Right lobe of liver (tissue), 6 donors: ENCODE data around the gene TRIM56. TPM values are rescaled to one million over a fixed set of nuclear protein-coding genes. Genes with fewer than 3 reads are reported as not detected.
A peak's percentile ranks its signal among the peaks of the same experiment; 100 is the strongest.
"Not testable (repeated sequence)": the region's sequence is repeated elsewhere in the genome, so short reads cannot be mapped to it uniquely, and the experiment has no call there.

Experiments
- ATAC-seq, 4 donors: fragments of 200-7000 bp; cut with Tn5 transposase; one replicate each; pipeline ENCODE4 v1.9.1; 2020; ENCODE audit warnings: mild to moderate bottlenecking in 4 of 4, moderate library complexity in 4 of 4
- DNase-seq, 3 donors: peaks; one replicate each; pipeline ENCODE4 v3.0.0-alpha.2; 2020
- H3K27ac ChIP-seq, 3 donors: fragments of 200-600 bp; one replicate each; pipeline ENCODE4 v1.8.0; 2022
- H3K27me3 ChIP-seq, 2 donors: fragments of 200-600 bp; one replicate each; pipeline ENCODE4 v1.8.0; 2022
- H3K36me3 ChIP-seq, 4 donors: fragments of 200-600 bp; sonication (generic) in 1 of 4; one replicate each; pipeline versions ENCODE4 v1.5.1 to v1.8.0; 2017 to 2022; ENCODE audit warnings: control low read depth in 1 of 4
- H3K4me1 ChIP-seq, 4 donors: fragments of 200-600 bp; sonication (generic) in 1 of 4; one replicate each; pipeline versions ENCODE4 v1.5.1 to v1.8.0; 2017 to 2022; ENCODE audit warnings: control low read depth in 1 of 4
- H3K4me3 ChIP-seq, 3 donors: fragments of 200-600 bp; one replicate each; pipeline ENCODE4 v1.8.0; 2022
- H3K9me3 ChIP-seq, 4 donors: fragments of 200-600 bp; sonication (generic) in 1 of 4; one replicate each; pipeline versions ENCODE4 v1.5.1 to v1.8.0; 2017 to 2022; ENCODE audit warnings: control low read depth in 1 of 4
- POLR2A ChIP-seq: fragments of 450-650 bp; IDR thresholded peaks from one replicate; pipeline ENCODE4 v1.6.1; 2017; ENCODE audit warnings: antibody characterized with exemption, mild to moderate bottlenecking
- WGBS: methylation state at CpG from one replicate; pipeline ENCODE4 v1.1.6; 2018; ENCODE audit warnings: low coverage, low lambda C conversion rate; ENCODE audit not compliant: insufficient coverage; ENCODE audit errors: missing lambda C conversion rate; 5-methylcytosine and 5-hydroxymethylcytosine counted together
- intact Hi-C, 2 donors: fragments of 100-400 bp; cut with DNase I; formaldehyde crosslinking; loops; one replicate each; pipeline versions ENCODE4 v1.11.2 to v1.14.1; 2022
- total RNA-seq, 6 experiments: library from RNA; depleted of rRNA in 2 of 6; stranded (reverse); fragments of >200 nt in 2 of 6; fragmentation: NEBNext Ultra II Directional in 3 of 6; extraction: Animal tissue kit (Norgen Biotek cat#: 25700) in 3 of 6; gene quantifications; one replicate each; pipeline versions ENCODE4 v1.1.0 to v1.2.4, GENCODE V29; 2016 to 2023
- TF ChIP-seq, protein P1 (sequence below), 4 donors: fragments of 200-600 bp in 3 of 4; fragments of 450-650 bp in 1 of 4; IDR thresholded peaks; one replicate each; pipeline versions ENCODE4 v1.5.1 to v1.8.0; 2016 to 2022; ENCODE audit warnings: antibody characterized with exemption in 4 of 4, mild to moderate bottlenecking in 2 of 4
- donor health status: DM: no; HTN: yes; CAD: no.
- donor health status: DM: no; HTN: no; CAD: no.
- donor health status: DM: no; HTN: no; CAD: no.
- donor health status: DM: no; HTN: yes; CAD: no.
- donor health status: DM: no; HTN: yes; CAD: no.

The TRIM56 gene
- total RNA-seq, 6 experiments from 2014 or later: 9.2 to 19.7 (median 17.6) TPM

DNA sequence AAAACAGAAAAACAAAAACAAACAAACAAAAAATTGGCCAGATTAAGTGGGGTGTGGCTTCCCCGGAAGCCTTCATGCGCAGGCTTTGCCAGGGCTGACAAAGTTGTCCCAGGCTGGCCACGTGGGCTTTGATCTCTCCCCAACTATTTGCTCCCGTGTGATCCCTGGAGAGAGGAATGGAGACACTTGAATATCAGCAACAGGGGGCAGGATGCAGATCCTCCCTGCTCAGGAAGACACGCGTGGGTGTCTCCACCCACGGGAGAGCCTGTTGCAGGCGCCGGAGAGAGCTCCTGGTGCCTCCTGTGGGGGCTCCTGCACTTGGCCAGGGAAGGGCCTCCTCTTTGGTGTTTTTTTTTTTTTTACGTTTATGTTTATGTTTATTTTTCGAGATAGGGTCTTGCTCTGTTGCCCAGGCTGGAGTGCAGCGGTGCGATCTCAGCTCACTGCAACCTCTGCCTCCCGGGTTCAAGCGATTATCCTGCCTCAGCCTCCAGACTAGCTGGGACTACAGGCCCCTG lies 19.0 kb downstream of the TRIM56 start:
- Histone ChIP-seq H3K27ac (peak overlapping the region; percentile 52 to 98 (median 94)), H3K9me3 (no peaks in the 10 kb centered on the region), H3K4me1 (peaks cover 0 to 56% (median 24%) of the 10 kb centered on the region in 4 donors), H3K27me3 (no peaks in the 10 kb centered on the region), H3K4me3 (no peak overlapping the region), H3K36me3 (no peaks in the 10 kb centered on the region)
- DNase-seq (peak; percentile 75 to 84 (median 83)), ATAC-seq (peak; percentile 53 to 78 (median 72))
- WGBS: 25% methylated on average over 10 of the region's 15 CpGs
- intact Hi-C loops: no loop called here
- TF ChIP-seq POLR2A: peak; percentile 33
- TF ChIP-seq, protein P1, sequence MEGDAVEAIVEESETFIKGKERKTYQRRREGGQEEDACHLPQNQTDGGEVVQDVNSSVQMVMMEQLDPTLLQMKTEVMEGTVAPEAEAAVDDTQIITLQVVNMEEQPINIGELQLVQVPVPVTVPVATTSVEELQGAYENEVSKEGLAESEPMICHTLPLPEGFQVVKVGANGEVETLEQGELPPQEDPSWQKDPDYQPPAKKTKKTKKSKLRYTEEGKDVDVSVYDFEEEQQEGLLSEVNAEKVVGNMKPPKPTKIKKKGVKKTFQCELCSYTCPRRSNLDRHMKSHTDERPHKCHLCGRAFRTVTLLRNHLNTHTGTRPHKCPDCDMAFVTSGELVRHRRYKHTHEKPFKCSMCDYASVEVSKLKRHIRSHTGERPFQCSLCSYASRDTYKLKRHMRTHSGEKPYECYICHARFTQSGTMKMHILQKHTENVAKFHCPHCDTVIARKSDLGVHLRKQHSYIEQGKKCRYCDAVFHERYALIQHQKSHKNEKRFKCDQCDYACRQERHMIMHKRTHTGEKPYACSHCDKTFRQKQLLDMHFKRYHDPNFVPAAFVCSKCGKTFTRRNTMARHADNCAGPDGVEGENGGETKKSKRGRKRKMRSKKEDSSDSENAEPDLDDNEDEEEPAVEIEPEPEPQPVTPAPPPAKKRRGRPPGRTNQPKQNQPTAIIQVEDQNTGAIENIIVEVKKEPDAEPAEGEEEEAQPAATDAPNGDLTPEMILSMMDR (IDR thresholded peaks at IDR 0.05): peak in 1 of 4 donors; percentile 22

DNA sequence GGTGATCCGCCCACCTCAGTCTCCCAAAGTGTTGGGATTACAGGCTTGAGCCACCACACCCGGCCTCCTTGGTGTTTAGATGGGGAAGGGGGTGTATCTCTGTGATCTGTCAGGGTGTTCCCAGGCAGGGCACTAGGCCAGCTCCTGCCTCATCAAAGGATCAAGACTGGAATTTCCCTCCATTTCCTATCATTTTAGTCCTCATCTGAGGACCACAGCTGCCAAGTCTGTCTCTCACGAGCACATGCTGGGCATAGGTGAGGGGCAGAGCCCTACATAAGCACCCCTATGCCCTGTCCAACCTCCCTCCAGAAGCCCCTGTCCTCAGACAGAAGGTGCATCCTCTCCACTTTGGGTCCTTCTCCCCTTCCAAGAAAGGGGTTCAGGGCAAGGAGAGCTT lies 19.5 kb downstream of the TRIM56 start:
- ATAC-seq: peak in 2 of 4 donors; percentile 1 to 8
- intact Hi-C loops: no loop called here
- TF ChIP-seq, protein P1 (IDR thresholded peaks at IDR 0.05): no peak
- no peak for TF ChIP-seq POLR2A
- Histone ChIP-seq H3K9me3 (no peaks in the 10 kb centered on the region), H3K4me3 (no peak overlapping the region), H3K4me1 (peaks cover 0 to 51% (median 23%) of the 10 kb centered on the region in 4 donors), H3K27me3 (no peaks in the 10 kb centered on the region), H3K27ac (peak overlapping the region; percentile 52 to 98 (median 94)), H3K36me3 (no peaks in the 10 kb centered on the region)
- DNase-seq: peak in 1 of 3 donors; percentile 57
- 29% methylated on average over 1 of the region's 3 CpGs for WGBS

DNA sequence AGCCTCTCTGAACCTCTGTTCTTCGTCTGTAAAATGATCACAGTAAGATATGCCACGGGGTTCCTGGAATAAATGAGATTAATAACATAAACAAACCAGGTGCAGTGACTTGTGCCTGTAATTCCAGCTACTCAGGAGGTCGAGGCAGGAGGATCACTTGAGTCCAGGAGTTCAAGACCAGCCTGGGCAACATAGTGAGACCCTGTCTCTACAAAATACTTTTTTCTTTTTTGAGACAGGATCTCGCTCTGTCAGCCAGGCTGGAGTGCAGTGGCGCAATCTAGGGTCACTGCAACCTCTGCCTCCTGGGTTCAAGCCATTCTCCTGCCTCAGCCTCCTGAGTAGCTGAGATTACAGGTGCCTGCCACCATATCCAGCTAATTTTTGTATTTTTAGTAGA lies 20.0 kb downstream of the TRIM56 start:
- H3K9me3 ChIP-seq, H3K4me3 ChIP-seq, H3K27me3 ChIP-seq, H3K36me3 ChIP-seq, DNase-seq, ATAC-seq, intact Hi-C loops: not testable (repeated sequence)
- WGBS: 77% methylated on average over 4 of the region's 5 CpGs
- Histone ChIP-seq H3K27ac (peak overlapping the region in 2 of 3 donors; percentile 94 to 98), H3K4me1 (peaks cover 0 to 46% (median 20%) of the 10 kb centered on the region in 4 donors)

DNA sequence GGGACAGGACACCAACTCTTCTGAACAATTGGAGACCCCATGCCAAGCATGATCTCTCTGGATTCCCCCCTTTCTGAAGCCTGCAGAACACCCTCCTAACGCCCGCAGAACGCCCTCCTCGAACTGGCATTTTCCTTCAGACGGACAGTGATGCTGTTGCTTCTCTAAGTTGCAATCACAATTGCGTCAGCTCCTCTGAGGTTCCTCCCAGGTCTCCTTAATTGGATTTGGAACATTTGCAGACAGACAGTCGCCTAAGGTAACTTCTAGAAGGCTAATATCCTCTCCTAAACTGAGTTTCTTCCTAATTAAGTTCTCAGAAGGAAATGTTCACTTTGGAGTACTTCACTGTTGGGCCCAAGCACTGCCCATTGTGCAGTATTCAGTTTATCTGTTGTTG lies 21.1 kb downstream of the TRIM56 start:
- TF ChIP-seq, protein P1 (IDR thresholded peaks at IDR 0.05): no peak
- no peak for TF ChIP-seq POLR2A

DNA sequence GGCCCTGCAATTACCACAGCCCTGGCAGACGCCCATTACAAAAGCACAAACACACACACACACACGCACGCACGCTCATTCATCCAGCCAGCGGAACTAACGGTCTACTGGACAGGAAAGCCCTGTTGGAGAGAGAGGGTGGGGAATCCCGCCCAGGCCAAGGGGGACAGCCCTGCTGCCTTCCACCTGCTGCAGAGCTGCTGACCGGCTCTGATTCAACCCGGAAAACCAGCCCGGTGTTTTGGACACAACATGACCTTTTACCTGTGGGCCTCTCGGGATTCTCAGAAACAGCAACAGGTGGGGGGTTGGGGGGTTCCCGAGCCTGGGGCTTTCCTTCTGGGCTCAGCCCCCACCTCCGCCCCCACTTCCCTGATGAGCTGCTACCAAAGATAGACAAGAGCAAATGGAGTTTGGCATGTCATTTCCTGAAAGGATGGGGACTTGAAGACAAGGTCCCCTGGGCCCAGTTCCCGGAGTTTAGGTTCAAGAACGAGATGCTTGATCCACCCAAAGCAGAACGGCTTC lies 23.1 kb downstream of the TRIM56 start:
- Histone ChIP-seq H3K27me3 (no peaks in the 10 kb centered on the region), H3K4me3 (no peak overlapping the region), H3K36me3 (no peaks in the 10 kb centered on the region), H3K9me3 (no peaks in the 10 kb centered on the region), H3K27ac (peak overlapping the region in 1 of 3 donors; percentile 18), H3K4me1 (peaks cover 0 to 29% (median 15%) of the 10 kb centered on the region in 4 donors)
- TF ChIP-seq, protein P1 (IDR thresholded peaks at IDR 0.05): no peak
- TF ChIP-seq POLR2A: no peak
- intact Hi-C loops: no loop called here
- 22% methylated on average over 12 of the region's 16 CpGs for WGBS
- DNase-seq: peak; percentile 59 to 82 (median 67)
- ATAC-seq: peak; percentile 47 to 74 (median 60)

More for the DNA sequence above, 21.1 kb downstream of the TRIM56 start:
- Histone ChIP-seq H3K9me3 (no peaks in the 10 kb centered on the region), H3K4me1 (peaks cover 0 to 41% (median 18%) of the 10 kb centered on the region in 4 donors), H3K36me3 (no peaks in the 10 kb centered on the region), H3K27me3 (no peaks in the 10 kb centered on the region), H3K27ac (no peak overlapping the region), H3K4me3 (no peak overlapping the region)
- ATAC-seq (no peak), DNase-seq (no peak)
- intact Hi-C loops: no loop called here
- 89% methylated on average over 7 of the region's 7 CpGs for WGBS
